HepG2 (cell line): ENCODE data around the gene MSI2.

Experiments
- AFF4 ChIP-seq: sonication (generic); formaldehyde crosslinking; IDR thresholded peaks from 2 replicates; pipeline ENCODE4 v1.4.0; 2020; ENCODE audit warnings: missing genetic modification reagents
- CREB1 ChIP-seq, 2 experiments: fragments of 450-650 bp in 1 of 2; IDR thresholded peaks; 2 replicates each; pipeline ENCODE4 v1.6.1; 2016 to 2017; ENCODE audit warnings: control low read depth in 1 of 2, mild to moderate bottlenecking in 1 of 2, missing compliant biosample characterization in 1 of 2, missing genetic modification characterization in 1 of 2
- NR3C1 ChIP-seq: sonication (generic); formaldehyde crosslinking; IDR thresholded peaks from 2 replicates; pipeline ENCODE4 v1.4.0; 2020; ENCODE audit warnings: missing genetic modification reagents
- POLR2AphosphoS2 ChIP-seq: IDR thresholded peaks from 2 replicates; pipeline ENCODE4 v1.6.1; 2011; ENCODE audit warnings: low read depth, low read length, improper control_type of control experiment
- RAD21 ChIP-seq: fragments of 450-650 bp; formaldehyde crosslinking; IDR thresholded peaks from 2 replicates; pipeline ENCODE4 v1.5.0; 2020; ENCODE audit warnings: mild to moderate bottlenecking
- RFX3 ChIP-seq: IDR thresholded peaks from 2 replicates; pipeline ENCODE4 v1.6.1; 2016; ENCODE audit warnings: missing biosample characterization, missing genetic modification reagents
- RNF2 ChIP-seq: fragments of 450-650 bp; conservative IDR thresholded peaks from 2 replicates; pipeline ENCODE4 v1.6.1; 2016; ENCODE audit warnings: low read depth
- SIX4 ChIP-seq: sonication (generic); formaldehyde crosslinking; IDR thresholded peaks from 2 replicates; pipeline ENCODE4 v1.4.0; 2020; ENCODE audit warnings: missing genetic modification reagents
- SYNCRIP ChIP-seq: fragments of 200-400 bp; formaldehyde crosslinking; IDR thresholded peaks from 2 replicates; pipeline ENCODE4 v1.6.1; 2018; ENCODE audit warnings: mild to moderate bottlenecking, low read depth, low read length; ENCODE audit not compliant: insufficient read depth
- TAF1 ChIP-seq: sonication (generic); formaldehyde crosslinking; IDR thresholded peaks from 2 replicates; pipeline ENCODE4 v1.4.0; 2020; ENCODE audit warnings: missing genetic modification reagents
- ZBTB1 ChIP-seq: sonication (generic); formaldehyde crosslinking; IDR thresholded peaks from 2 replicates; pipeline ENCODE4 v1.4.0; 2020; ENCODE audit warnings: missing genetic modification reagents, borderline replicate concordance
- TF ChIP-seq, protein P1 (sequence below): sonication (generic); formaldehyde crosslinking; IDR thresholded peaks from 2 replicates; pipeline ENCODE4 v1.5.0; 2020; ENCODE audit warnings: mild to moderate bottlenecking, missing genetic modification reagents, moderate library complexity
- TF ChIP-seq, protein P2 (sequence below): sonication (generic); formaldehyde crosslinking; IDR thresholded peaks from 2 replicates; pipeline ENCODE4 v1.9.0; 2022; ENCODE audit warnings: missing genetic modification reagents, mild to moderate bottlenecking, borderline replicate concordance
- TF ChIP-seq, protein P3 (sequence below): sonication (generic); formaldehyde crosslinking; IDR thresholded peaks from 2 replicates; pipeline ENCODE4 v1.8.1; 2023; ENCODE audit warnings: mild to moderate bottlenecking, missing genetic modification reagents

- TF ChIP-seq SIX4 (CRISPR knock-in tag): no peak
- TF ChIP-seq RNF2: no peak
- TF ChIP-seq CREB1 (IDR thresholded peaks at IDR 0.05): no peak
- no peak for TF ChIP-seq CREB1 (CRISPR knock-in tag; IDR thresholded peaks at IDR 0.05)
- TF ChIP-seq, protein P1, sequence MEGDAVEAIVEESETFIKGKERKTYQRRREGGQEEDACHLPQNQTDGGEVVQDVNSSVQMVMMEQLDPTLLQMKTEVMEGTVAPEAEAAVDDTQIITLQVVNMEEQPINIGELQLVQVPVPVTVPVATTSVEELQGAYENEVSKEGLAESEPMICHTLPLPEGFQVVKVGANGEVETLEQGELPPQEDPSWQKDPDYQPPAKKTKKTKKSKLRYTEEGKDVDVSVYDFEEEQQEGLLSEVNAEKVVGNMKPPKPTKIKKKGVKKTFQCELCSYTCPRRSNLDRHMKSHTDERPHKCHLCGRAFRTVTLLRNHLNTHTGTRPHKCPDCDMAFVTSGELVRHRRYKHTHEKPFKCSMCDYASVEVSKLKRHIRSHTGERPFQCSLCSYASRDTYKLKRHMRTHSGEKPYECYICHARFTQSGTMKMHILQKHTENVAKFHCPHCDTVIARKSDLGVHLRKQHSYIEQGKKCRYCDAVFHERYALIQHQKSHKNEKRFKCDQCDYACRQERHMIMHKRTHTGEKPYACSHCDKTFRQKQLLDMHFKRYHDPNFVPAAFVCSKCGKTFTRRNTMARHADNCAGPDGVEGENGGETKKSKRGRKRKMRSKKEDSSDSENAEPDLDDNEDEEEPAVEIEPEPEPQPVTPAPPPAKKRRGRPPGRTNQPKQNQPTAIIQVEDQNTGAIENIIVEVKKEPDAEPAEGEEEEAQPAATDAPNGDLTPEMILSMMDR (CRISPR knock-in tag): no peak
- no peak for TF ChIP-seq ZBTB1 (CRISPR knock-in tag)
- TF ChIP-seq AFF4 (CRISPR knock-in tag): no peak
- no peak for TF ChIP-seq RAD21
- TF ChIP-seq, protein P2, sequence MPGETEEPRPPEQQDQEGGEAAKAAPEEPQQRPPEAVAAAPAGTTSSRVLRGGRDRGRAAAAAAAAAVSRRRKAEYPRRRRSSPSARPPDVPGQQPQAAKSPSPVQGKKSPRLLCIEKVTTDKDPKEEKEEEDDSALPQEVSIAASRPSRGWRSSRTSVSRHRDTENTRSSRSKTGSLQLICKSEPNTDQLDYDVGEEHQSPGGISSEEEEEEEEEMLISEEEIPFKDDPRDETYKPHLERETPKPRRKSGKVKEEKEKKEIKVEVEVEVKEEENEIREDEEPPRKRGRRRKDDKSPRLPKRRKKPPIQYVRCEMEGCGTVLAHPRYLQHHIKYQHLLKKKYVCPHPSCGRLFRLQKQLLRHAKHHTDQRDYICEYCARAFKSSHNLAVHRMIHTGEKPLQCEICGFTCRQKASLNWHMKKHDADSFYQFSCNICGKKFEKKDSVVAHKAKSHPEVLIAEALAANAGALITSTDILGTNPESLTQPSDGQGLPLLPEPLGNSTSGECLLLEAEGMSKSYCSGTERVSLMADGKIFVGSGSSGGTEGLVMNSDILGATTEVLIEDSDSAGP (CRISPR knock-in tag): no peak
- no peak for TF ChIP-seq NR3C1 (CRISPR knock-in tag)
- TF ChIP-seq POLR2AphosphoS2: no peak
- TF ChIP-seq RFX3 (CRISPR knock-in tag): no peak
- TF ChIP-seq TAF1: no peak
- TF ChIP-seq, protein P3, sequence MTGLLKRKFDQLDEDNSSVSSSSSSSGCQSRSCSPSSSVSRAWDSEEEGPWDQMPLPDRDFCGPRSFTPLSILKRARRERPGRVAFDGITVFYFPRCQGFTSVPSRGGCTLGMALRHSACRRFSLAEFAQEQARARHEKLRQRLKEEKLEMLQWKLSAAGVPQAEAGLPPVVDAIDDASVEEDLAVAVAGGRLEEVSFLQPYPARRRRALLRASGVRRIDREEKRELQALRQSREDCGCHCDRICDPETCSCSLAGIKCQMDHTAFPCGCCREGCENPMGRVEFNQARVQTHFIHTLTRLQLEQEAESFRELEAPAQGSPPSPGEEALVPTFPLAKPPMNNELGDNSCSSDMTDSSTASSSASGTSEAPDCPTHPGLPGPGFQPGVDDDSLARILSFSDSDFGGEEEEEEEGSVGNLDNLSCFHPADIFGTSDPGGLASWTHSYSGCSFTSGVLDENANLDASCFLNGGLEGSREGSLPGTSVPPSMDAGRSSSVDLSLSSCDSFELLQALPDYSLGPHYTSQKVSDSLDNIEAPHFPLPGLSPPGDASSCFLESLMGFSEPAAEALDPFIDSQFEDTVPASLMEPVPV (CRISPR knock-in tag): no peak
- no peak for TF ChIP-seq SYNCRIP
These were observed 400.9 kb downstream of the MSI2 start for GRCh38 chr17:57657211-57657610.
